H9 (cell line): ENCODE results near the gene RNF167. TPM values are rescaled to one million over a fixed set of nuclear protein-coding genes. Genes with fewer than 3 reads are reported as not detected.

Experiments
- DNase-seq: peaks from one replicate; pipeline ENCODE4 v3.0.0-alpha.2; 2017
- H2AFZ ChIP-seq: one replicate; pipeline ENCODE4 v1.6.1; 2013; ENCODE audit warnings: mild to moderate bottlenecking, low read length, control low read depth, moderate library complexity
- H2AK5ac ChIP-seq: 2 replicates; pipeline ENCODE4 v1.6.1; 2013; ENCODE audit warnings: low read length, control low read depth, mixed read lengths; ENCODE audit not compliant: insufficient read length
- H2BK120ac ChIP-seq: one replicate; pipeline ENCODE4 v1.6.1; 2013; ENCODE audit warnings: low read depth, mild to moderate bottlenecking, low read length, control low read depth, inconsistent platforms; ENCODE audit not compliant: poor library complexity, severe bottlenecking
- H2BK12ac ChIP-seq: 2 replicates; pipeline ENCODE4 v1.6.1; 2013; ENCODE audit warnings: low read length, control low read depth, mixed read lengths, low read depth; ENCODE audit not compliant: insufficient read length
- H2BK15ac ChIP-seq: 2 replicates; pipeline ENCODE4 v1.6.1; 2013; ENCODE audit warnings: low read depth, low read length, control low read depth
- H2BK20ac ChIP-seq: one replicate; pipeline ENCODE4 v1.6.1; 2013; ENCODE audit warnings: low read depth, mild to moderate bottlenecking, low read length, control low read depth, inconsistent platforms; ENCODE audit not compliant: poor library complexity, severe bottlenecking
- H2BK5ac ChIP-seq: 2 replicates; pipeline ENCODE4 v1.6.1; 2013; ENCODE audit warnings: low read length, control low read depth, mixed read lengths; ENCODE audit not compliant: insufficient read length
- H3K14ac ChIP-seq: 2 replicates; pipeline ENCODE4 v1.6.1; 2013; ENCODE audit warnings: low read length, control low read depth; ENCODE audit not compliant: insufficient read depth
- H3K18ac ChIP-seq: 2 replicates; pipeline ENCODE4 v1.6.1; 2013; ENCODE audit warnings: low read depth, mild to moderate bottlenecking, mixed read lengths, low read length, control low read depth; ENCODE audit not compliant: insufficient read length
- H3K23ac ChIP-seq: 2 replicates; pipeline ENCODE4 v1.6.1; 2013; ENCODE audit warnings: low read length, control low read depth, mixed read lengths, low read depth; ENCODE audit not compliant: insufficient read length
- H3K23me2 ChIP-seq: 2 replicates; pipeline ENCODE4 v1.6.1; 2013; ENCODE audit warnings: low read depth, mild to moderate bottlenecking, mixed read lengths, low read length, control low read depth; ENCODE audit not compliant: insufficient read length, poor library complexity, severe bottlenecking
- H3K27ac ChIP-seq: 2 replicates; pipeline ENCODE4 v1.5.1; 2013; ENCODE audit warnings: low read length, control low read depth, mixed read lengths, low read depth; ENCODE audit not compliant: insufficient read length
- H3K27me3 ChIP-seq: 2 replicates; pipeline ENCODE4 v1.6.1; 2013; ENCODE audit warnings: low read length, control low read depth, inconsistent platforms; ENCODE audit not compliant: insufficient read depth
- H3K4ac ChIP-seq: 2 replicates; pipeline ENCODE4 v1.6.1; 2013; ENCODE audit warnings: low read depth, mild to moderate bottlenecking, control low read depth, inconsistent platforms, low read length, moderate library complexity
- H3K4me1 ChIP-seq: 2 replicates; pipeline ENCODE4 v1.6.1; 2013; ENCODE audit warnings: low read length, control low read depth, inconsistent platforms; ENCODE audit not compliant: insufficient read depth
- H3K4me2 ChIP-seq: 2 replicates; pipeline ENCODE4 v1.6.1; 2013; ENCODE audit warnings: low read length, control low read depth, mixed read lengths; ENCODE audit not compliant: insufficient read length, insufficient read depth
- H3K56ac ChIP-seq: 2 replicates; pipeline ENCODE4 v1.6.1; 2013; ENCODE audit warnings: low read depth, mild to moderate bottlenecking, mixed read lengths, low read length, control low read depth; ENCODE audit not compliant: insufficient read length
- H3K79me1 ChIP-seq: 2 replicates; pipeline ENCODE4 v1.6.1; 2013; ENCODE audit warnings: low read depth, mild to moderate bottlenecking, moderate library complexity, low read length, control low read depth, inconsistent platforms; ENCODE audit not compliant: insufficient read depth, poor library complexity, severe bottlenecking
- H3K79me2 ChIP-seq: 2 replicates; pipeline ENCODE4 v1.6.1; 2013; ENCODE audit warnings: low read length, control low read depth, inconsistent platforms; ENCODE audit not compliant: insufficient read depth
- H3K9ac ChIP-seq: 2 replicates; pipeline ENCODE4 v1.6.1; 2013; ENCODE audit warnings: low read length, control low read depth, mixed read lengths; ENCODE audit not compliant: insufficient read length; ENCODE audit errors: extremely low read depth
- H3K9me3 ChIP-seq: one replicate; pipeline ENCODE4 v1.6.1; 2013; ENCODE audit warnings: low read depth, low read length, inconsistent platforms; ENCODE audit not compliant: control insufficient read depth
- H3T11ph ChIP-seq: one replicate; pipeline ENCODE4 v1.6.1; 2013; ENCODE audit warnings: mild to moderate bottlenecking, low read length, control low read depth, inconsistent platforms
- H4K20me1 ChIP-seq: one replicate; pipeline ENCODE4 v1.6.1; 2013; ENCODE audit not compliant: control insufficient read depth, insufficient read length, insufficient read depth
- H4K5ac ChIP-seq: 2 replicates; pipeline ENCODE4 v1.6.1; 2013; ENCODE audit warnings: low read depth, mild to moderate bottlenecking, mixed read lengths, low read length, control low read depth; ENCODE audit not compliant: insufficient read length
- H4K8ac ChIP-seq: replicated peaks from 2 replicates; pipeline ENCODE4 v1.6.1; 2013; ENCODE audit warnings: low read length, control low read depth, mixed read lengths, low read depth; ENCODE audit not compliant: insufficient read length
- H4K91ac ChIP-seq: 2 replicates; pipeline ENCODE4 v1.6.1; 2013; ENCODE audit warnings: low read depth, mild to moderate bottlenecking, moderate library complexity, mixed read lengths, low read length, control low read depth; ENCODE audit not compliant: insufficient read length
- H3K27ac Mint-ChIP-seq, 3 experiments: 2 replicates in 2 of 3; 3 replicates in 1 of 3; pipeline ENCODE4 v1.8.0; 2020 to 2021; ENCODE audit warnings: mixed read lengths in 3 of 3, mild to moderate bottlenecking in 1 of 3, moderate library complexity in 1 of 3
- H3K27me3 Mint-ChIP-seq: 2 replicates; pipeline ENCODE4 v1.8.0; 2021; ENCODE audit warnings: low read depth, mild to moderate bottlenecking, moderate library complexity, mixed read lengths
- H3K36me3 Mint-ChIP-seq, 3 experiments: 2 replicates in 2 of 3; 3 replicates in 1 of 3; pipeline ENCODE4 v1.8.0; 2020 to 2021; ENCODE audit warnings: low read depth in 3 of 3, mixed read lengths in 3 of 3; ENCODE audit not compliant: insufficient read depth in 1 of 3
- H3K4me1 Mint-ChIP-seq, 2 experiments: 2 replicates each; pipeline ENCODE4 v1.8.0; 2020; ENCODE audit warnings: mixed read lengths in 2 of 2
- H3K4me3 Mint-ChIP-seq, 2 experiments: 2 replicates in 1 of 2; 3 replicates in 1 of 2; pipeline ENCODE4 v1.8.0; 2020 to 2021; ENCODE audit warnings: mild to moderate bottlenecking in 2 of 2, mixed read lengths in 2 of 2, moderate library complexity in 1 of 2
- H3K9me3 Mint-ChIP-seq, 2 experiments: 2 replicates in 1 of 2; 3 replicates in 1 of 2; pipeline ENCODE4 v1.8.0; 2020; ENCODE audit warnings: mild to moderate bottlenecking in 2 of 2, mixed read lengths in 2 of 2, moderate library complexity in 1 of 2
- WGBS: extraction: QIAGEN DNeasy Blood & Tissue Kit; methylation state at CpG from one replicate; pipeline ENCODE4 v1.1.7; 2013; ENCODE audit warnings: missing lambda C conversion rate, low lambda C conversion rate, mixed read lengths; ENCODE audit not compliant: insufficient read length; ENCODE audit errors: extremely low coverage; 5-methylcytosine and 5-hydroxymethylcytosine counted together
- total RNA-seq: library from RNA; stranded (reverse); gene quantifications from 2 replicates; pipeline ENCODE4 v1.2.1, GENCODE V29; 2021
- TF ChIP-seq, protein P1 (sequence below): fragments of 200-600 bp; sonication (generic); conservative IDR thresholded peaks from 3 replicates; pipeline ENCODE4 v1.8.0; 2021; ENCODE audit warnings: antibody characterized with exemption, mild to moderate bottlenecking

The RNF167 gene
- total RNA-seq, 1 experiment from 2014 or later: 134 TPM

DNA sequence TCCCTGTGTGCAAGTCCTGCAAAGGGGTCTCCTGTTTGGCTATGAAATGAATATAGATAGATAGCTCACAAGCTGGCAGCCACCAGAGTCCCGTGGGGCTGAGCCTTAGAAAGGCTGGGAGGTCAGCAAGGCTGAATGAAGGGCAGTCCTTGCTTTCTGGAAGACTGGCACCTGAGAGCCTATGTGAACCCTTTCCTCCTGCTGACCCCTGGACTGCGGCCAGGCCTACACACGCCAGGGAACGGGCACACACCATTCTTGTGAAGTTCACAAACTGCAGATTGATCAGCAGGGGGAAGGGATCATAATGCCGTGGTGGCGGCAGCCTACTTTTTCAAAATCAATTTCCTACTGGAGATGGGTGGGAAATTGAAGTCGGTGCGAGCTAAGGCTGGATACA is 41.7 kb upstream of the RNF167 start:
- no peak for DNase-seq
- no peak overlapping the region for H3K56ac ChIP-seq
- no peak overlapping the region for H3K9ac ChIP-seq
- peaks cover 8 to 31% (median 29%) of the 10 kb centered on the region in 3 experiments; a peak in 6 of 7 replicates for H3K36me3 Mint-ChIP-seq
- H3K27ac Mint-ChIP-seq: peak overlapping the region in 1 of 3 experiments; percentile 79; a peak in 2 of 7 replicates
- H3K4me1 ChIP-seq: peaks cover 2% of the 10 kb centered on the region; the same call in 1 of the 2 replicates
- no peaks in the 10 kb centered on the region for H3K79me1 ChIP-seq
- no peak overlapping the region for H4K91ac ChIP-seq
- no peak overlapping the region for H3K4me2 ChIP-seq
- TF ChIP-seq, protein P1, sequence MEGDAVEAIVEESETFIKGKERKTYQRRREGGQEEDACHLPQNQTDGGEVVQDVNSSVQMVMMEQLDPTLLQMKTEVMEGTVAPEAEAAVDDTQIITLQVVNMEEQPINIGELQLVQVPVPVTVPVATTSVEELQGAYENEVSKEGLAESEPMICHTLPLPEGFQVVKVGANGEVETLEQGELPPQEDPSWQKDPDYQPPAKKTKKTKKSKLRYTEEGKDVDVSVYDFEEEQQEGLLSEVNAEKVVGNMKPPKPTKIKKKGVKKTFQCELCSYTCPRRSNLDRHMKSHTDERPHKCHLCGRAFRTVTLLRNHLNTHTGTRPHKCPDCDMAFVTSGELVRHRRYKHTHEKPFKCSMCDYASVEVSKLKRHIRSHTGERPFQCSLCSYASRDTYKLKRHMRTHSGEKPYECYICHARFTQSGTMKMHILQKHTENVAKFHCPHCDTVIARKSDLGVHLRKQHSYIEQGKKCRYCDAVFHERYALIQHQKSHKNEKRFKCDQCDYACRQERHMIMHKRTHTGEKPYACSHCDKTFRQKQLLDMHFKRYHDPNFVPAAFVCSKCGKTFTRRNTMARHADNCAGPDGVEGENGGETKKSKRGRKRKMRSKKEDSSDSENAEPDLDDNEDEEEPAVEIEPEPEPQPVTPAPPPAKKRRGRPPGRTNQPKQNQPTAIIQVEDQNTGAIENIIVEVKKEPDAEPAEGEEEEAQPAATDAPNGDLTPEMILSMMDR: no peak
- no peak overlapping the region for H2BK15ac ChIP-seq
- no peaks in the 10 kb centered on the region for H3K27me3 ChIP-seq
- H3T11ph ChIP-seq: no peak overlapping the region
- H3K4me1 Mint-ChIP-seq: peaks cover 6 to 30% of the 10 kb centered on the region in 2 experiments
- no peak overlapping the region for H3K4ac ChIP-seq
- no CpG with 5 or more reads among the region's 8 CpGs for WGBS
- no peak overlapping the region for H2AFZ ChIP-seq
- no peak overlapping the region for H2BK120ac ChIP-seq
- H2BK12ac ChIP-seq: no peak overlapping the region
- no peak overlapping the region for H2BK5ac ChIP-seq
- no peak overlapping the region for H3K14ac ChIP-seq
- H3K9me3 ChIP-seq: no peaks in the 10 kb centered on the region
- no peak overlapping the region for H3K27ac ChIP-seq
- no peak overlapping the region for H3K23ac ChIP-seq
- no peaks in the 10 kb centered on the region for H3K9me3 Mint-ChIP-seq
- H3K79me2 ChIP-seq: no peaks in the 10 kb centered on the region
- H2BK20ac ChIP-seq: no peak overlapping the region
- no peak overlapping the region for H4K5ac ChIP-seq
- no peaks in the 10 kb centered on the region for H3K27me3 Mint-ChIP-seq
- peak overlapping the region; percentile 54 to 75 for H3K4me3 Mint-ChIP-seq
- no peak overlapping the region for H3K18ac ChIP-seq
- no peaks in the 10 kb centered on the region for H4K20me1 ChIP-seq
- H2AK5ac ChIP-seq: no peak overlapping the region
- H4K8ac ChIP-seq: no peak overlapping the region
- H3K23me2 ChIP-seq: peaks cover 12% of the 10 kb centered on the region
